Caco-2 (cell line): ENCODE results near the gene ELFN1. TPM values are rescaled to one million over a fixed set of nuclear protein-coding genes. Genes with fewer than 3 reads are reported as not detected.

Source experiments
- BruUV-seq: library from RNA; stranded (reverse); fragments of 400-500 nt; replicated peaks from 2 replicates; lab custom pipeline; 2021; lab: Mats Ljungman, UMichigan
- CTCF ChIA-PET: fragments of 300-600 bp; sonication (Branson Sonifier 250); formaldehyde crosslinking; loops from one replicate; lab custom pipeline; 2022; ENCODE audit warnings: antibody characterized with exemption; lab: Charles Lee
- POLR2A ChIA-PET: fragments of 300-600 bp; sonication (Branson Sonifier 250); formaldehyde crosslinking; loops from one replicate; lab custom pipeline; 2022; ENCODE audit warnings: antibody characterized with exemption; lab: Charles Lee
- DNase-seq, 2 experiments: peaks; one replicate each; pipeline versions ENCODE4 v3.0.0 to v3.0.0-alpha.2; 2020 to 2022
- H3K27me3 ChIP-seq: replicated peaks from 2 replicates; pipeline ENCODE4 v1.6.0; 2011; ENCODE audit warnings: low read length; ENCODE audit not compliant: control insufficient read depth, insufficient read depth
- H3K36me3 ChIP-seq: 2 replicates; pipeline ENCODE4 v1.5.1; 2011; ENCODE audit warnings: low read length; ENCODE audit not compliant: control insufficient read depth, insufficient read depth
- H3K4me1 ChIP-seq: fragments of 250-450 bp; sonication (Bioruptor Pico); 2 replicates; pipeline ENCODE4 v1.5.1; 2020; ENCODE audit warnings: mild to moderate bottlenecking
- H3K4me3 ChIP-seq: 2 replicates; pipeline ENCODE4 v1.5.1; 2011; ENCODE audit warnings: low read depth, mild to moderate bottlenecking, control low read depth, low read length
- H3K9me3 ChIP-seq: fragments of 250-450 bp; sonication (Bioruptor Pico); 2 replicates; pipeline ENCODE4 v1.5.1; 2020; ENCODE audit warnings: mild to moderate bottlenecking, moderate library complexity
- H3K27ac Mint-ChIP-seq: one replicate; pipeline ENCODE4 v1.8.0; 2022; ENCODE audit warnings: mixed read lengths; ENCODE audit not compliant: unreplicated experiment
- H3K27me3 Mint-ChIP-seq: one replicate; pipeline ENCODE4 v1.8.0; 2022; ENCODE audit warnings: mixed read lengths; ENCODE audit not compliant: insufficient read depth, unreplicated experiment
- H3K36me3 Mint-ChIP-seq: one replicate; pipeline ENCODE4 v1.8.0; 2022; ENCODE audit warnings: mild to moderate bottlenecking, mixed read lengths; ENCODE audit not compliant: insufficient read depth, unreplicated experiment
- H3K4me1 Mint-ChIP-seq: one replicate; pipeline ENCODE4 v1.8.0; 2022; ENCODE audit warnings: low read depth, mixed read lengths; ENCODE audit not compliant: unreplicated experiment
- H3K4me3 Mint-ChIP-seq: one replicate; pipeline ENCODE4 v1.8.0; 2022; ENCODE audit warnings: mild to moderate bottlenecking, moderate library complexity, mixed read lengths; ENCODE audit not compliant: unreplicated experiment
- H3K9me3 Mint-ChIP-seq: one replicate; pipeline ENCODE4 v1.8.0; 2022; ENCODE audit warnings: mixed read lengths; ENCODE audit not compliant: unreplicated experiment
- intact Hi-C: fragments of 100-400 bp; cut with micrococcal nuclease; formaldehyde crosslinking; loops from one replicate; pipeline ENCODE4 v1.10.0; 2022; ENCODE audit not compliant: unreplicated experiment
- total RNA-seq: library from RNA; stranded (reverse); gene quantifications from 2 replicates; pipeline ENCODE4 v1.2.3, GENCODE V29; 2022
- TF ChIP-seq, protein P1 (sequence below), 2 experiments: fragments of 200-600 bp in 1 of 2; IDR thresholded peaks; 1 replicate in 1 of 2; 2 replicates in 1 of 2; pipeline versions ENCODE4 v1.5.1 to v1.8.0; 2011 to 2022; ENCODE audit warnings: antibody characterized with exemption in 1 of 2, control low read depth in 1 of 2, inconsistent platforms in 1 of 2, low read depth in 1 of 2, low read length in 1 of 2, mild to moderate bottlenecking in 1 of 2, moderate library complexity in 1 of 2; ENCODE audit not compliant: insufficient read depth in 1 of 2, severe bottlenecking in 1 of 2, unreplicated experiment in 1 of 2

ELFN1 gene
- total RNA-seq, 1 experiment from 2014 or later: 2.3 TPM

GRCh38 chr7:1765336-1765735 is 95.3 kb downstream of the ELFN1 start:
- Histone ChIP-seq H3K4me1 (no peaks in the 10 kb centered on the region), H3K36me3 (no peaks in the 10 kb centered on the region), H3K27me3 (no peaks in the 10 kb centered on the region), H3K4me3 (no peak overlapping the region), H3K9me3 (peaks cover 15% of the 10 kb centered on the region)
- Mint-ChIP-seq H3K27ac (no peak overlapping the region), H3K27me3 (no peaks in the 10 kb centered on the region), H3K9me3 (no peaks in the 10 kb centered on the region), H3K4me1 (no peaks in the 10 kb centered on the region), H3K36me3 (no peaks in the 10 kb centered on the region), H3K4me3 (no peak overlapping the region)
- CTCF ChIA-PET: no interaction called here
- DNase-seq: peak in 1 of 2 experiments; percentile 6
- intact Hi-C loops: no loop called here
- no TSS peak for BruUV-seq
- POLR2A ChIA-PET: no interaction called here
- TF ChIP-seq, protein P1, sequence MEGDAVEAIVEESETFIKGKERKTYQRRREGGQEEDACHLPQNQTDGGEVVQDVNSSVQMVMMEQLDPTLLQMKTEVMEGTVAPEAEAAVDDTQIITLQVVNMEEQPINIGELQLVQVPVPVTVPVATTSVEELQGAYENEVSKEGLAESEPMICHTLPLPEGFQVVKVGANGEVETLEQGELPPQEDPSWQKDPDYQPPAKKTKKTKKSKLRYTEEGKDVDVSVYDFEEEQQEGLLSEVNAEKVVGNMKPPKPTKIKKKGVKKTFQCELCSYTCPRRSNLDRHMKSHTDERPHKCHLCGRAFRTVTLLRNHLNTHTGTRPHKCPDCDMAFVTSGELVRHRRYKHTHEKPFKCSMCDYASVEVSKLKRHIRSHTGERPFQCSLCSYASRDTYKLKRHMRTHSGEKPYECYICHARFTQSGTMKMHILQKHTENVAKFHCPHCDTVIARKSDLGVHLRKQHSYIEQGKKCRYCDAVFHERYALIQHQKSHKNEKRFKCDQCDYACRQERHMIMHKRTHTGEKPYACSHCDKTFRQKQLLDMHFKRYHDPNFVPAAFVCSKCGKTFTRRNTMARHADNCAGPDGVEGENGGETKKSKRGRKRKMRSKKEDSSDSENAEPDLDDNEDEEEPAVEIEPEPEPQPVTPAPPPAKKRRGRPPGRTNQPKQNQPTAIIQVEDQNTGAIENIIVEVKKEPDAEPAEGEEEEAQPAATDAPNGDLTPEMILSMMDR (IDR thresholded peaks at IDR 0.05; ENCODE audit: insufficient read depth in 1 of 2, low read depth in 1 of 2, low read length in 1 of 2, severe bottlenecking in 1 of 2, unreplicated experiment in 1 of 2): no peak

DNA sequence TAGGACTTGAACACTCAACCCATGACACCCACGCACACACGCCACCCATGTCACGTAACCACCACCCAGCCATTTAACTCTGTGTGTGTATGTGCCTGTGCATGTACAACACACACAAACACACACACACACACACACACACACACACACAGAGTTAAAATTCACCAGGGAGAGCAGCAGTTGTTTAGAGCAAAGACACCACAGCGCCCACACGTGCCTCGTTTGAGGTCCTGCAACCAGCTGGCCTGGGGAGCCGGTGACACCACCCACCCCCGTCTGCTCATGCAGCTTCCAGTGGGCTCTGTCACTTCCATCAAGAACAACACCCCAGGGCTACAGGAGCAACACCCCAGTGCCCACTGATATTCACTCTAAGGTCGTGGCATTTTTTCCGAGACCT is 97.4 kb downstream of the ELFN1 start:
- peak in 1 of 2 experiments; percentile 14 for DNase-seq
- no peaks in the 10 kb centered on the region for H3K27me3 Mint-ChIP-seq
- CTCF ChIA-PET: no interaction called here

DNA sequence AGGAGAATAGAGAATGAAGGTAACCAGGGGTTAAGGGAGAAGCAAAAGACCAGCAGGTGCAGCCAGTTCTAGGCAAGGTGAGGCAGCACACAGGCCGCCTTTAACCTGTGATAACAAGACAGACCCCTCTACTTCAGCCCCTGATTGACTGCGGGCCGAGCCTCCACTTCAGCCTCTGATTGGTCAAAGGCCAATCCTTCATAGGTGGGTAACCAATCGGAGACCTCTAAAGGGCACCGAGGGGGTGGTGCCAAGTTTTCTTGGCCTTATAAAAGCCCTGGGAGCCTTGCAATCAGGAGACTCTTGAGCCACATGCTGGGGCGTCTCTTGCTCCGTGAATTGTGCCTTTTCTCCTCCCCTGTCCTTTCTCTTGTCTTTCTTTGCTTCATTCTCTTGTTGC is 98.8 kb downstream of the ELFN1 start:
- Histone ChIP-seq H3K9me3 (peaks cover 9% of the 10 kb centered on the region), H3K36me3 (no peaks in the 10 kb centered on the region), H3K4me3 (no peak overlapping the region), H3K27me3 (no peaks in the 10 kb centered on the region), H3K4me1 (no peaks in the 10 kb centered on the region)
- Mint-ChIP-seq H3K27me3 (no peaks in the 10 kb centered on the region), H3K36me3 (no peaks in the 10 kb centered on the region), H3K27ac (no peak overlapping the region), H3K9me3 (no peaks in the 10 kb centered on the region), H3K4me1 (no peaks in the 10 kb centered on the region), H3K4me3 (no peak overlapping the region)
- POLR2A ChIA-PET: no interaction called here
- peak in 1 of 2 experiments; percentile 34 for DNase-seq
- intact Hi-C loops: no loop called here
- TF ChIP-seq, protein P1 (IDR thresholded peaks at IDR 0.05; ENCODE audit: insufficient read depth in 1 of 2, low read depth in 1 of 2, low read length in 1 of 2, severe bottlenecking in 1 of 2, unreplicated experiment in 1 of 2): no peak
- no TSS peak for BruUV-seq
- CTCF ChIA-PET: no interaction called here

More for the DNA sequence above, 97.4 kb downstream of the ELFN1 start:
- Histone ChIP-seq H3K36me3 (no peaks in the 10 kb centered on the region), H3K27me3 (no peaks in the 10 kb centered on the region), H3K9me3 (peaks cover 15% of the 10 kb centered on the region), H3K4me1 (no peaks in the 10 kb centered on the region), H3K4me3 (no peak overlapping the region)
- H3K27ac Mint-ChIP-seq: no peak overlapping the region
- POLR2A ChIA-PET: no interaction called here
- no TSS peak for BruUV-seq
- TF ChIP-seq, protein P1 (IDR thresholded peaks at IDR 0.05; ENCODE audit: insufficient read depth in 1 of 2, low read depth in 1 of 2, low read length in 1 of 2, severe bottlenecking in 1 of 2, unreplicated experiment in 1 of 2): no peak
- H3K36me3 Mint-ChIP-seq: no peaks in the 10 kb centered on the region
- H3K4me1 Mint-ChIP-seq: no peaks in the 10 kb centered on the region
- intact Hi-C loops: no loop called here
- no peaks in the 10 kb centered on the region for H3K9me3 Mint-ChIP-seq
- no peak overlapping the region for H3K4me3 Mint-ChIP-seq
